Smooth muscle cell (in vitro differentiated cells): Measurements from ENCODE around the gene BCL11B. TPM values are rescaled to one million over a fixed set of nuclear protein-coding genes. Genes with fewer than 3 reads are reported as not detected.

Experiments
- DNase-seq: peaks from one replicate; lab custom pipeline; 2025; ENCODE audit not compliant: unreplicated experiment; lab: John Stamatoyannopoulos, UW
- H2AFZ ChIP-seq: fragments of 200-600 bp; sonication (generic); 2 replicates; pipeline ENCODE4 v1.6.0; 2016; ENCODE audit warnings: antibody characterized with exemption, low read depth, mild to moderate bottlenecking
- H3F3A ChIP-seq: fragments of 200-600 bp; sonication (generic); 2 replicates; pipeline ENCODE4 v1.6.0; 2017; ENCODE audit warnings: antibody characterized with exemption, low read depth
- H3K27ac ChIP-seq: fragments of 200-600 bp; sonication (generic); 2 replicates; pipeline ENCODE4 v1.5.1; 2016; ENCODE audit warnings: low read depth, mild to moderate bottlenecking
- H3K27me3 ChIP-seq: fragments of 200-600 bp; sonication (generic); 2 replicates; pipeline ENCODE4 v1.6.1; 2016; ENCODE audit warnings: low read depth, mild to moderate bottlenecking
- H3K36me3 ChIP-seq: fragments of 200-600 bp; sonication (generic); 2 replicates; pipeline ENCODE4 v1.5.1; 2016; ENCODE audit warnings: low read depth
- H3K4me1 ChIP-seq: fragments of 200-600 bp; sonication (generic); 2 replicates; pipeline ENCODE4 v1.5.1; 2016; ENCODE audit warnings: low read depth
- H3K4me2 ChIP-seq: fragments of 200-600 bp; sonication (generic); 2 replicates; pipeline ENCODE4 v1.6.0; 2016; ENCODE audit warnings: mild to moderate bottlenecking
- H3K4me3 ChIP-seq: fragments of 200-600 bp; sonication (generic); 2 replicates; pipeline ENCODE4 v1.5.1; 2016; ENCODE audit warnings: mild to moderate bottlenecking
- H3K79me2 ChIP-seq: fragments of 200-600 bp; sonication (generic); 2 replicates; pipeline ENCODE4 v1.6.0; 2016; ENCODE audit warnings: low read depth, mild to moderate bottlenecking
- H3K9ac ChIP-seq: fragments of 200-600 bp; sonication (generic); 2 replicates; pipeline ENCODE4 v1.6.0; 2016; ENCODE audit warnings: low read depth
- H3K9me3 ChIP-seq: fragments of 200-600 bp; sonication (generic); replicated peaks from 2 replicates; pipeline ENCODE4 v1.5.1; 2016; ENCODE audit warnings: low read depth
- H4K20me1 ChIP-seq: fragments of 200-600 bp; sonication (generic); 2 replicates; pipeline ENCODE4 v1.6.0; 2016; ENCODE audit warnings: low read depth
- WGBS: methylation state at CpG from one replicate; pipeline ENCODE4 v1.1.7; 2016; ENCODE audit warnings: low lambda C conversion rate; 5-methylcytosine and 5-hydroxymethylcytosine counted together
- polyA plus RNA-seq: library from polyadenylated mRNA; unstranded; fragments of >200 nt; fragmentation: Nextera tagmentation; extraction: Ambion mirVana; gene quantifications from 2 replicates; pipeline ENCODE4 v1.2.1, GENCODE V29; 2016
- total RNA-seq: library from RNA; depleted of rRNA; stranded (reverse); fragments of >200 nt; gene quantifications from 2 replicates; pipeline ENCODE4 v1.2.3, GENCODE V29; 2014
- TF ChIP-seq, protein P1 (sequence below): fragments of 200-600 bp; sonication (generic); IDR thresholded peaks from 2 replicates; pipeline ENCODE4 v1.5.1; 2017; ENCODE audit warnings: borderline replicate concordance, mild to moderate bottlenecking, antibody characterized with exemption; ENCODE audit not compliant: insufficient read depth, poor library complexity, severe bottlenecking

BCL11B gene
- total and polyA plus RNA-seq, 2 experiments from 2014 or later = 0.56 to 3.0 TPM

- no peaks in the 10 kb centered on the region for H3F3A ChIP-seq
- TF ChIP-seq, protein P1, sequence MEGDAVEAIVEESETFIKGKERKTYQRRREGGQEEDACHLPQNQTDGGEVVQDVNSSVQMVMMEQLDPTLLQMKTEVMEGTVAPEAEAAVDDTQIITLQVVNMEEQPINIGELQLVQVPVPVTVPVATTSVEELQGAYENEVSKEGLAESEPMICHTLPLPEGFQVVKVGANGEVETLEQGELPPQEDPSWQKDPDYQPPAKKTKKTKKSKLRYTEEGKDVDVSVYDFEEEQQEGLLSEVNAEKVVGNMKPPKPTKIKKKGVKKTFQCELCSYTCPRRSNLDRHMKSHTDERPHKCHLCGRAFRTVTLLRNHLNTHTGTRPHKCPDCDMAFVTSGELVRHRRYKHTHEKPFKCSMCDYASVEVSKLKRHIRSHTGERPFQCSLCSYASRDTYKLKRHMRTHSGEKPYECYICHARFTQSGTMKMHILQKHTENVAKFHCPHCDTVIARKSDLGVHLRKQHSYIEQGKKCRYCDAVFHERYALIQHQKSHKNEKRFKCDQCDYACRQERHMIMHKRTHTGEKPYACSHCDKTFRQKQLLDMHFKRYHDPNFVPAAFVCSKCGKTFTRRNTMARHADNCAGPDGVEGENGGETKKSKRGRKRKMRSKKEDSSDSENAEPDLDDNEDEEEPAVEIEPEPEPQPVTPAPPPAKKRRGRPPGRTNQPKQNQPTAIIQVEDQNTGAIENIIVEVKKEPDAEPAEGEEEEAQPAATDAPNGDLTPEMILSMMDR = no peak
- H2AFZ ChIP-seq = no peak overlapping the region
- H3K27me3 ChIP-seq = no peaks in the 10 kb centered on the region
- H3K9ac ChIP-seq = no peak overlapping the region
- no peaks in the 10 kb centered on the region for H3K9me3 ChIP-seq
- WGBS = 86% methylated on average over 8 of the region's 8 CpGs
- H3K4me3 ChIP-seq = no peak overlapping the region
- H3K27ac ChIP-seq = no peak overlapping the region
- no peak for DNase-seq
- no peaks in the 10 kb centered on the region for H3K79me2 ChIP-seq
- peaks cover 30% of the 10 kb centered on the region for H4K20me1 ChIP-seq
- no peak overlapping the region for H3K4me2 ChIP-seq
- no peaks in the 10 kb centered on the region for H3K36me3 ChIP-seq
- H3K4me1 ChIP-seq = no peaks in the 10 kb centered on the region
These were observed 69.5 kb downstream of the BCL11B start for GRCh38 chr14:99202516-99202915.

DNA sequence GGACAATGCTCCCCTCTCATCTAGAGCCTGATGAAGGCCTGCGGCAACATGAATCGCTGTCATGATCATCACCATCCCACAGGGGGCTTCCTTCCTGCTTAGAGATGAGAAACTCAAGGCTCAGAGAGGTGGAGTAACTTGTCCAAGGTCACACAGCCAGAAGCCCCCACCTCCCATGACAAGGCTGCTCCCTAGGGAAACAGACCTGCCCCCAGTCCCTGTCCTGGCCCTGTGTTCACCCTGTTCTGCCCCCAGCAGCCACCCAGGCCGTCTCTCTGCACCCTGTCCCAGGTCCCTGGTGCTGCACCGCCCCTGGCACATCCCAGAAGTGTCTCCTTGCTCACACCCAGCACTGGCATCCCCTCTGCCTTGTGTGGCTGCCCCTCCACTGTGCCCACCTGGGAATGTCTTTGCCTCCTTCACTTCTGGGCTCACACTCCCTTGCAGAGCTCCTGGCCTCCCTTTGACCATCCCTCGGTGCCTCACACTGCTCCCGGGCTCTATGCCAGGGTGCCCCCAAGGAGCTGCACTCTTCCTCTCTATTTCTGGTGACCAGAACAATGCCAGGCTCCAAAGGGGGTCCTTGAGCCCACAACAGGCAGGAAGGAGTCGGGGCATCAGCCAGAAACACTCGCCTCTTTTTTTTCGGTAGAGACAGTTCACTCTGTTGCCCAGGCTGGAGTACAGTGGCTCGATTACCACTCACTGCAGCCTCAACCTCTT, 70.5 kb downstream of the BCL11B start:
- H4K20me1 ChIP-seq = peaks cover 22% of the 10 kb centered on the region
- no peaks in the 10 kb centered on the region for H3F3A ChIP-seq

GRCh38 chr14:99200654-99201005, 71.4 kb downstream of the BCL11B start:
- Histone ChIP-seq H3K9me3 (no peaks in the 10 kb centered on the region), H3K27me3 (no peaks in the 10 kb centered on the region), H2AFZ (no peak overlapping the region), H3K9ac (no peak overlapping the region), H3K27ac (no peak overlapping the region), H4K20me1 (peaks cover 22% of the 10 kb centered on the region), H3K4me1 (no peaks in the 10 kb centered on the region), H3F3A (no peaks in the 10 kb centered on the region), H3K36me3 (no peaks in the 10 kb centered on the region), H3K4me2 (no peak overlapping the region), H3K4me3 (no peak overlapping the region), H3K79me2 (no peaks in the 10 kb centered on the region)
- no peak for DNase-seq
- TF ChIP-seq, protein P1 = no peak
- WGBS = 98% methylated on average over 7 of the region's 7 CpGs

More for the DNA sequence above, 70.5 kb downstream of the BCL11B start:
- 95% methylated on average over 10 of the region's 10 CpGs for WGBS
- H3K4me3 ChIP-seq = no peak overlapping the region
- TF ChIP-seq, protein P1 = no peak
- no peak overlapping the region for H3K27ac ChIP-seq
- H2AFZ ChIP-seq = no peak overlapping the region
- no peak for DNase-seq
- H3K4me2 ChIP-seq = no peak overlapping the region
- no peak overlapping the region for H3K9ac ChIP-seq
- no peaks in the 10 kb centered on the region for H3K36me3 ChIP-seq
- no peaks in the 10 kb centered on the region for H3K27me3 ChIP-seq
- no peaks in the 10 kb centered on the region for H3K79me2 ChIP-seq
- no peaks in the 10 kb centered on the region for H3K9me3 ChIP-seq
- no peaks in the 10 kb centered on the region for H3K4me1 ChIP-seq
